CD14-positive monocyte (primary cell): Measurements from ENCODE around the gene GLI3. TPM values are rescaled to one million over a fixed set of nuclear protein-coding genes. Genes with fewer than 3 reads are reported as not detected.

ENCODE experiments used
- DNase-seq, 3 donors: peaks; one replicate each; pipeline ENCODE4 v3.0.0-alpha.2; 2011 to 2022
- H2AFZ ChIP-seq: 2 replicates; pipeline ENCODE4 v1.6.0; 2012; ENCODE audit warnings: mild to moderate bottlenecking, low read depth, low read length, inconsistent platforms; ENCODE audit not compliant: insufficient read depth, poor library complexity, severe bottlenecking
- H3K27ac ChIP-seq, 2 donors: 1 replicate in 1 of 2; 2 replicates in 1 of 2; pipeline ENCODE4 v1.5.1; 2012 to 2013; ENCODE audit warnings: low read length in 2 of 2, control low read depth in 1 of 2, inconsistent platforms in 1 of 2, low read depth in 1 of 2, mild to moderate bottlenecking in 1 of 2
- H3K27me3 ChIP-seq, 2 donors: one replicate each; pipeline versions ENCODE4 v1.6.0 to v1.6.1; 2011 to 2013; ENCODE audit warnings: low read length in 2 of 2; ENCODE audit not compliant: control insufficient read depth in 2 of 2, insufficient read depth in 2 of 2
- H3K36me3 ChIP-seq, 2 donors: replicated peaks in 1 of 2; 1 replicate in 1 of 2; 2 replicates in 1 of 2; pipeline versions ENCODE4 v1.5.1 to v1.6.1; 2012 to 2013; ENCODE audit warnings: low read length in 2 of 2, control low read depth in 1 of 2, inconsistent platforms in 1 of 2, mild to moderate bottlenecking in 1 of 2; ENCODE audit not compliant: insufficient read depth in 2 of 2, control insufficient read depth in 1 of 2
- H3K4me1 ChIP-seq, 2 donors: 1 replicate in 1 of 2; 2 replicates in 1 of 2; pipeline versions ENCODE4 v1.5.1 to v1.6.1; 2012 to 2013; ENCODE audit warnings: low read length in 2 of 2, control low read depth in 1 of 2, inconsistent platforms in 1 of 2, mild to moderate bottlenecking in 1 of 2, moderate library complexity in 1 of 2; ENCODE audit not compliant: insufficient read depth in 2 of 2, control insufficient read depth in 1 of 2
- H3K4me2 ChIP-seq: replicated peaks from 2 replicates; pipeline ENCODE3; 2012; ENCODE audit warnings: low read length, moderate library complexity, mild to moderate bottlenecking; ENCODE audit not compliant: poor library complexity, severe bottlenecking; ENCODE audit errors: extremely low read depth
- H3K4me3 ChIP-seq, 3 experiments: fragments of 200-600 bp in 1 of 3; sonication (generic) in 1 of 3; replicated peaks in 1 of 3; 1 replicate in 2 of 3; 2 replicates in 1 of 3; pipeline ENCODE4 v1.5.1; 2011 to 2013; ENCODE audit warnings: low read length in 3 of 3, mild to moderate bottlenecking in 3 of 3, control low read depth in 2 of 3, low read depth in 2 of 3, inconsistent platforms in 1 of 3, moderate library complexity in 1 of 3
- H3K79me2 ChIP-seq: 2 replicates; pipeline ENCODE4 v1.6.0; 2012; ENCODE audit warnings: mild to moderate bottlenecking, control low read depth, inconsistent platforms, low read length, moderate library complexity; ENCODE audit not compliant: insufficient read depth
- H3K9ac ChIP-seq: 2 replicates; pipeline ENCODE4 v1.6.0; 2017; ENCODE audit warnings: low read length, mild to moderate bottlenecking; ENCODE audit not compliant: insufficient read depth, poor library complexity, severe bottlenecking
- H3K9me3 ChIP-seq, 2 donors: replicated peaks in 1 of 2; 1 replicate in 1 of 2; 2 replicates in 1 of 2; pipeline versions ENCODE4 v1.5.1 to v1.6.1; 2012 to 2013; ENCODE audit warnings: low read length in 2 of 2, control low read depth in 1 of 2; ENCODE audit not compliant: control insufficient read depth in 1 of 2, insufficient read depth in 1 of 2
- H4K20me1 ChIP-seq: 2 replicates; pipeline ENCODE4 v1.6.0; 2012; ENCODE audit warnings: mild to moderate bottlenecking, low read length, control low read depth, moderate library complexity; ENCODE audit not compliant: insufficient read depth
- H3K27ac Mint-ChIP-seq, 7 donors: one replicate each; pipeline ENCODE4 v1.8.0; 2020; ENCODE audit warnings: mild to moderate bottlenecking in 7 of 7, mixed read lengths in 7 of 7, moderate library complexity in 6 of 7, inconsistent platforms in 2 of 7
- H3K27me3 Mint-ChIP-seq, 3 donors: one replicate each; pipeline ENCODE4 v1.8.0; 2021 to 2022; ENCODE audit warnings: low read depth in 3 of 3, mild to moderate bottlenecking in 3 of 3, mixed read lengths in 3 of 3, moderate library complexity in 3 of 3, inconsistent platforms in 1 of 3
- H3K36me3 Mint-ChIP-seq, 2 donors: one replicate each; pipeline ENCODE4 v1.8.0; 2020; ENCODE audit warnings: mixed read lengths in 2 of 2, inconsistent platforms in 1 of 2, mild to moderate bottlenecking in 1 of 2
- H3K4me1 Mint-ChIP-seq: one replicate; pipeline ENCODE4 v1.8.0; 2020; ENCODE audit warnings: mild to moderate bottlenecking, mixed read lengths
- H3K4me3 Mint-ChIP-seq, 2 donors: one replicate each; pipeline ENCODE4 v1.8.0; 2020; ENCODE audit warnings: mild to moderate bottlenecking in 2 of 2, mixed read lengths in 2 of 2, moderate library complexity in 1 of 2
- H3K9me3 Mint-ChIP-seq, 7 donors: one replicate each; pipeline ENCODE4 v1.8.0; 2020 to 2022; ENCODE audit warnings: mixed read lengths in 7 of 7, mild to moderate bottlenecking in 6 of 7, moderate library complexity in 6 of 7, inconsistent platforms in 2 of 7
- WGBS: methylation state at CpG from one replicate; pipeline ENCODE4 v1.1.5; 2013; ENCODE audit warnings: missing lambda C conversion rate; ENCODE audit not compliant: insufficient coverage; 5-methylcytosine and 5-hydroxymethylcytosine counted together
- intact Hi-C, 2 donors: fragments of 100-400 bp; cut with micrococcal nuclease; formaldehyde crosslinking; loops; one replicate each; pipeline versions ENCODE4 v1.15.0 to v1.15.1; 2023
- polyA plus RNA-seq, 3 donors: library from polyadenylated mRNA; depleted of rRNA in 1 of 3; unstranded in 2 of 3; stranded (reverse) in 1 of 3; fragments of 300-500 nt in 2 of 3; fragments of >200 nt in 1 of 3; fragmentation: Illumina TruSeq in 2 of 3; gene quantifications; 1 replicate in 2 of 3; 2 replicates in 1 of 3; pipeline ENCODE4 v1.2.3, GENCODE V29; 2012 to 2021
- TF ChIP-seq, protein P1 (sequence below): fragments of 200-600 bp; IDR thresholded peaks from one replicate; pipeline ENCODE4 v1.8.0; 2022; ENCODE audit warnings: antibody characterized with exemption, mild to moderate bottlenecking

Gene GLI3
- polyA plus RNA-seq, 3 donors = not detected

DNA sequence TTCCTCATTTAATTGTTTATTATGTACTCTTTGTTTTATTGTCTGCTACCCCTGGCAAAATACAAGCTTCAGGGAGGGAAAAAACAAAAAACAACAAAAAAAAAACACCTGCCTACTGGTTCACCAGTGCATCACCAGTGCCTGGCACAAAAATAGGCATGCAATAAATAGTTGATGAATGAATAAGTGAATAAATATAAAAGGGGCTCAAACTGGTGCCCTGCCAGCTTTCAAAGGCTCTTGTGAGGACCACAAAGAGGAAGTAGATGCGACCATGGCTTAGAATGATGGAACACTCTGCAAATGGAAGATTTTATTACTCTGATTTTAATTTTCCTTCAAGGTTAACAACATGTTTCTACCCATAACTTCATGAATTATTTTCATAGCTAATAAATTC is 321.1 kb downstream of the GLI3 start:
- no peaks in the 10 kb centered on the region for H3K4me1 Mint-ChIP-seq
- no peak overlapping the region for H3K4me3 ChIP-seq
- H3K9me3 ChIP-seq = no peaks in the 10 kb centered on the region
- H3K36me3 ChIP-seq = no peaks in the 10 kb centered on the region
- no peaks in the 10 kb centered on the region for H4K20me1 ChIP-seq
- H3K27ac Mint-ChIP-seq = no peak overlapping the region
- no peak overlapping the region for H3K4me2 ChIP-seq
- H2AFZ ChIP-seq = no peak overlapping the region
- H3K79me2 ChIP-seq = no peaks in the 10 kb centered on the region
- peaks cover 0 to 3% (median 1%) of the 10 kb centered on the region in 7 donors for H3K9me3 Mint-ChIP-seq
- H3K9ac ChIP-seq = no peak overlapping the region
- WGBS = no CpG with 5 or more reads among the region's 1 CpG
- TF ChIP-seq, protein P1, sequence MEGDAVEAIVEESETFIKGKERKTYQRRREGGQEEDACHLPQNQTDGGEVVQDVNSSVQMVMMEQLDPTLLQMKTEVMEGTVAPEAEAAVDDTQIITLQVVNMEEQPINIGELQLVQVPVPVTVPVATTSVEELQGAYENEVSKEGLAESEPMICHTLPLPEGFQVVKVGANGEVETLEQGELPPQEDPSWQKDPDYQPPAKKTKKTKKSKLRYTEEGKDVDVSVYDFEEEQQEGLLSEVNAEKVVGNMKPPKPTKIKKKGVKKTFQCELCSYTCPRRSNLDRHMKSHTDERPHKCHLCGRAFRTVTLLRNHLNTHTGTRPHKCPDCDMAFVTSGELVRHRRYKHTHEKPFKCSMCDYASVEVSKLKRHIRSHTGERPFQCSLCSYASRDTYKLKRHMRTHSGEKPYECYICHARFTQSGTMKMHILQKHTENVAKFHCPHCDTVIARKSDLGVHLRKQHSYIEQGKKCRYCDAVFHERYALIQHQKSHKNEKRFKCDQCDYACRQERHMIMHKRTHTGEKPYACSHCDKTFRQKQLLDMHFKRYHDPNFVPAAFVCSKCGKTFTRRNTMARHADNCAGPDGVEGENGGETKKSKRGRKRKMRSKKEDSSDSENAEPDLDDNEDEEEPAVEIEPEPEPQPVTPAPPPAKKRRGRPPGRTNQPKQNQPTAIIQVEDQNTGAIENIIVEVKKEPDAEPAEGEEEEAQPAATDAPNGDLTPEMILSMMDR = no peak
- H3K27ac ChIP-seq = no peak overlapping the region
- intact Hi-C loops = no loop called here
- no peaks in the 10 kb centered on the region for H3K27me3 ChIP-seq
- no peaks in the 10 kb centered on the region for H3K4me1 ChIP-seq
- DNase-seq = no peak
- peaks cover 0 to 3% (median 0%) of the 10 kb centered on the region in 3 donors for H3K27me3 Mint-ChIP-seq
- no peaks in the 10 kb centered on the region for H3K36me3 Mint-ChIP-seq
- no peak overlapping the region for H3K4me3 Mint-ChIP-seq

GRCh38 chr7:41912851-41913567 is 324.0 kb downstream of the GLI3 start:
- no peak overlapping the region for H2AFZ ChIP-seq
- intact Hi-C loops = no loop called here
- H3K9ac ChIP-seq = no peak overlapping the region
- H3K9me3 ChIP-seq = no peaks in the 10 kb centered on the region
- no peaks in the 10 kb centered on the region for H4K20me1 ChIP-seq
- no peak overlapping the region for H3K4me3 ChIP-seq
- H3K36me3 ChIP-seq = no peaks in the 10 kb centered on the region
- no peak overlapping the region for H3K4me3 Mint-ChIP-seq
- H3K4me1 ChIP-seq = no peaks in the 10 kb centered on the region
- peaks cover 0 to 6% (median 2%) of the 10 kb centered on the region in 7 donors for H3K9me3 Mint-ChIP-seq
- H3K79me2 ChIP-seq = no peaks in the 10 kb centered on the region
- no peak overlapping the region for H3K4me2 ChIP-seq
- WGBS = no CpG with 5 or more reads among the region's 6 CpGs
- TF ChIP-seq, protein P1 = no peak
- no peaks in the 10 kb centered on the region for H3K36me3 Mint-ChIP-seq
- H3K27ac ChIP-seq = no peak overlapping the region
- H3K27ac Mint-ChIP-seq = no peak overlapping the region
- no peaks in the 10 kb centered on the region for H3K4me1 Mint-ChIP-seq
- no peaks in the 10 kb centered on the region for H3K27me3 ChIP-seq
- H3K27me3 Mint-ChIP-seq = peaks cover 0 to 3% (median 0%) of the 10 kb centered on the region in 3 donors
- no peak for DNase-seq
